D721Med (cell line): ENCODE data around the gene TMEM97.
A peak's percentile ranks its signal among the peaks of the same experiment; 100 is the strongest.

Experiments used
- DNase-seq: peaks from one replicate; pipeline ENCODE4 v3.0.0; 2011; ENCODE audit warnings: low spot score; ENCODE audit not compliant: insufficient read length
- FAIRE-seq: peaks from 2 replicates; lab custom pipeline; 2011; peaks lifted over from hg19 to GRCh38; lab: Jason Lieb, UNC
- TF ChIP-seq, protein P1 (sequence below): IDR thresholded peaks from 2 replicates; pipeline ENCODE4 v1.5.1; 2012; ENCODE audit warnings: mild to moderate bottlenecking, control low read depth; ENCODE audit not compliant: insufficient read depth; ENCODE audit errors: missing control alignments

The TMEM97 gene

GRCh38 chr17:28369684-28370034, 50.7 kb downstream of the TMEM97 start:
- TF ChIP-seq, protein P1, sequence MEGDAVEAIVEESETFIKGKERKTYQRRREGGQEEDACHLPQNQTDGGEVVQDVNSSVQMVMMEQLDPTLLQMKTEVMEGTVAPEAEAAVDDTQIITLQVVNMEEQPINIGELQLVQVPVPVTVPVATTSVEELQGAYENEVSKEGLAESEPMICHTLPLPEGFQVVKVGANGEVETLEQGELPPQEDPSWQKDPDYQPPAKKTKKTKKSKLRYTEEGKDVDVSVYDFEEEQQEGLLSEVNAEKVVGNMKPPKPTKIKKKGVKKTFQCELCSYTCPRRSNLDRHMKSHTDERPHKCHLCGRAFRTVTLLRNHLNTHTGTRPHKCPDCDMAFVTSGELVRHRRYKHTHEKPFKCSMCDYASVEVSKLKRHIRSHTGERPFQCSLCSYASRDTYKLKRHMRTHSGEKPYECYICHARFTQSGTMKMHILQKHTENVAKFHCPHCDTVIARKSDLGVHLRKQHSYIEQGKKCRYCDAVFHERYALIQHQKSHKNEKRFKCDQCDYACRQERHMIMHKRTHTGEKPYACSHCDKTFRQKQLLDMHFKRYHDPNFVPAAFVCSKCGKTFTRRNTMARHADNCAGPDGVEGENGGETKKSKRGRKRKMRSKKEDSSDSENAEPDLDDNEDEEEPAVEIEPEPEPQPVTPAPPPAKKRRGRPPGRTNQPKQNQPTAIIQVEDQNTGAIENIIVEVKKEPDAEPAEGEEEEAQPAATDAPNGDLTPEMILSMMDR: peak; percentile 22
- DNase-seq (no peak), FAIRE-seq (no peak)

DNA sequence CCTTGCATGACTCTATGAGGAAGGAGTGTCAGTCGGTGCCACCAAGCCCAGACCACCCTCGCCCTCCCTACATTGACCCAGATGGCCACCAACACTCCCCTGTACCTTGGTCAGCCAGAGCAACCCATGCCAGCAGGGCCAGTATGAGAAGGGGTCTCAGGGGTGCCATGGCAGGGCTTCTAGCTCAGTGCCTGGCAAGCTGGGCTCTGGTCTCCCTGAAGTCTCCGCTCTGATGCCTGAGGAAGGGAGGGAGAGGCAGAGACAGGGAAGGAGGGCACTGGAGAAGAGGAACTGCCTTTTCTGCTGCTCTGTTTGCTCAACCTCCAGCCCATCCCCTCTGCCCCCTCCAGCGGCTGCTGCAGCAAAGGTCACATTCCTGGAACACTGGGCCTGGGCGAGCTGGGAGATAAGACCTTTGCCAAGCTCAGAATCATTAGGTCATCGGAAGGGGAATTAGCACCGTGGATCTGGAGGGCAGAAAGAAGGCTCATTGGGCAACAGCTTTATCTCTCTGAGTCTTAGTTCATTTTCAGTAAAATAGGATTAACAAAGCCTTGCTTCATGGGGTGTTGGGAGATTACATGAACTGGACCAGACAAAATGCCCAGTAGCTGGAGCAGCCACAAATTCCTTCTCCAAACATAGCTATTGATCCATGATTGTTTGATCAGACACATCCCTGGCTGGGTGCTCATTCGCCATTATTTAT, 51.2 kb downstream of the TMEM97 start, which contains the start of gene VTN:
VTN (minus strand) TSS at position 273 of the 709 bp plus-strand sequence; CDS start at position 169, 104 bp downstream.
- DNase-seq (peak; percentile 63), FAIRE-seq (no peak)
- TF ChIP-seq, protein P1: no peak

- no peak for FAIRE-seq
- no peak for DNase-seq
Measured at GRCh38 chr17:28370744-28371103, 51.7 kb downstream of the TMEM97 start.

GRCh38 chr17:28371245-28372202, 52.5 kb downstream of the TMEM97 start, which contains the start of gene SARM1:
SARM1 (plus strand) TSS chr17:28371694; CDS start chr17:28372033, 339 bp downstream.
- peak; percentile 94 for DNase-seq
- FAIRE-seq: no peak
- TF ChIP-seq, protein P1: no peak

More at GRCh38 chr17:28370744-28371103, 51.7 kb downstream of the TMEM97 start:
- TF ChIP-seq, protein P1: no peak

DNA sequence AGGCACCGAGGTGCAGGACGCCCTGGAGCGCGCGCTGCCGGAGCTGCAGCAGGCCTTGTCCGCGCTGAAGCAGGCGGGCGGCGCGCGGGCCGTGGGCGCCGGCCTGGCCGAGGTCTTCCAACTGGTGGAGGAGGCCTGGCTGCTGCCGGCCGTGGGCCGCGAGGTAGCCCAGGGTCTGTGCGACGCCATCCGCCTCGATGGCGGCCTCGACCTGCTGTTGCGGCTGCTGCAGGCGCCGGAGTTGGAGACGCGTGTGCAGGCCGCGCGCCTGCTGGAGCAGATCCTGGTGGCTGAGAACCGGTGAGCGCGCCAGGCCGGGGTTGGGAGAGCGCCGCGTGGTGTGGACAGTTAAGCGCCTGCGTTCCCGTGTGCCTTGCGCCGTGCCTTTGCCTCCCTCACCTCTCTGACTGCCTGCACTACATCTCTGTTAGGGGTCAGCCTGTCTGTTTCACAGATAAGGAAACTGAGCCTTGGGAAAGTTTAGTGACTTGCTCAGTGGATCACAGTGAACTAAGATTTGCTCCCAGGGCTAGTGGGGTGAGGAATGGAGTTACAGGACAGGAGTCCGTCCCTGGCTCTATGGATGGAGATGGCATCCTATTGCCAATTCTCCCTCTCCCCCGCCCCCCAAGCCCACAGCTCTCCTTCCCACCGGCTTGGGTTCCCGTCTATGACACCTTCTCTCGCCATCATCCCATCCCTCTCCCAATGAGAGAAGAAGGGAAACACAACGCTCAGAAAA, 53.4 kb downstream of the TMEM97 start:
- TF ChIP-seq, protein P1: no peak
- DNase-seq: no peak
- no peak for FAIRE-seq

GRCh38 chr17:28372945-28373274, 53.9 kb downstream of the TMEM97 start:
- FAIRE-seq (no peak), DNase-seq (no peak)
- TF ChIP-seq, protein P1: no peak
